ENCODE data around the gene EYA3. TPM values are rescaled to one million over a fixed set of nuclear protein-coding genes. Genes with fewer than 3 reads are reported as not detected.

EYA3 gene, protein sequence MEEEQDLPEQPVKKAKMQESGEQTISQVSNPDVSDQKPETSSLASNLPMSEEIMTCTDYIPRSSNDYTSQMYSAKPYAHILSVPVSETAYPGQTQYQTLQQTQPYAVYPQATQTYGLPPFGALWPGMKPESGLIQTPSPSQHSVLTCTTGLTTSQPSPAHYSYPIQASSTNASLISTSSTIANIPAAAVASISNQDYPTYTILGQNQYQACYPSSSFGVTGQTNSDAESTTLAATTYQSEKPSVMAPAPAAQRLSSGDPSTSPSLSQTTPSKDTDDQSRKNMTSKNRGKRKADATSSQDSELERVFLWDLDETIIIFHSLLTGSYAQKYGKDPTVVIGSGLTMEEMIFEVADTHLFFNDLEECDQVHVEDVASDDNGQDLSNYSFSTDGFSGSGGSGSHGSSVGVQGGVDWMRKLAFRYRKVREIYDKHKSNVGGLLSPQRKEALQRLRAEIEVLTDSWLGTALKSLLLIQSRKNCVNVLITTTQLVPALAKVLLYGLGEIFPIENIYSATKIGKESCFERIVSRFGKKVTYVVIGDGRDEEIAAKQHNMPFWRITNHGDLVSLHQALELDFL
- 10 to 100 TPM in 3 of 4 donors, 1 to 10 TPM in 1; 9.6 to 15.5 (median 12.6) TPM for total RNA-seq

DNA sequence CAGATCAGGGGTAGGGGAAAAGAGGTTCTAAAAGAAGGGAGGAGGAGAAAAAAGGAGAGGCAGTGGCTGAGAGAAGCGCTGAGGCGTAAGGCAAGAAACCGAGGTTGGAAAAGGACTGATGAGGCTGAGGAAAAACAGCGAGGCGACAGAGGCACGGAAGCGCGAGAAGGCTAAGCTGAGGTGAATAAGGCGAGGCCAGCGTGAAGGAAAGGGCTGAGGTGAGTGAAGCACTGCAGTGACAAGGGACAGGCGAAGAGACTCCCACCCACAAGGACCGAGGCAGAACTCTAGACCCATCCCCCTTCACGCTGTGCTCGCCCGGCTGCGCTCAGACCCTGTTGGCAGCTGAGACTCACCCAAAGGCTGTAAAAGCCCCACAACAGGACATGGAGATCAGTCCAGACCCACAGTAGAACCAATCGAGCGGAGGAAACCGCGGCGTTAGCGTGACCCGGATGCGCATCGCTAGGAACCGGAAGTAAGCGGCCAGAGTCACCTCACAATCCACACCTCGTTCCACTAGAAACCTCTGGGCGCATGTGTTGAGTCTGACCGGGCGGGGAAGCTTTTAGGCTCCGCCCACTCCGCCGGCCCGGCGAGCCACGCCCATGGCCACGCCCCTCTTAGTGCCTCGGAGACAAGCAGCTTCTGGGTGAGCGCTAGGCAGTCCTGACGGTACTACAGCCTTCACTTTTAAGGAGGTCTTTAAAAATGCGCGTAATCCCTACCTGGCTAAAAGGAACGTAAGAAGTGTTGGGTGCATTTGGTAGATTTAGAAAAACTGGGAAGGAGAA is at the start of gene EYA3:
Gene EYA3, minus strand, starts transcription at position 443 of the 794 bp plus-strand sequence. CDS start 30,584 bp downstream, outside the sequence.
- TF ChIP-seq, protein P1, sequence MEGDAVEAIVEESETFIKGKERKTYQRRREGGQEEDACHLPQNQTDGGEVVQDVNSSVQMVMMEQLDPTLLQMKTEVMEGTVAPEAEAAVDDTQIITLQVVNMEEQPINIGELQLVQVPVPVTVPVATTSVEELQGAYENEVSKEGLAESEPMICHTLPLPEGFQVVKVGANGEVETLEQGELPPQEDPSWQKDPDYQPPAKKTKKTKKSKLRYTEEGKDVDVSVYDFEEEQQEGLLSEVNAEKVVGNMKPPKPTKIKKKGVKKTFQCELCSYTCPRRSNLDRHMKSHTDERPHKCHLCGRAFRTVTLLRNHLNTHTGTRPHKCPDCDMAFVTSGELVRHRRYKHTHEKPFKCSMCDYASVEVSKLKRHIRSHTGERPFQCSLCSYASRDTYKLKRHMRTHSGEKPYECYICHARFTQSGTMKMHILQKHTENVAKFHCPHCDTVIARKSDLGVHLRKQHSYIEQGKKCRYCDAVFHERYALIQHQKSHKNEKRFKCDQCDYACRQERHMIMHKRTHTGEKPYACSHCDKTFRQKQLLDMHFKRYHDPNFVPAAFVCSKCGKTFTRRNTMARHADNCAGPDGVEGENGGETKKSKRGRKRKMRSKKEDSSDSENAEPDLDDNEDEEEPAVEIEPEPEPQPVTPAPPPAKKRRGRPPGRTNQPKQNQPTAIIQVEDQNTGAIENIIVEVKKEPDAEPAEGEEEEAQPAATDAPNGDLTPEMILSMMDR (IDR thresholded peaks at IDR 0.05; ENCODE audit: low read depth), result no peak

DNA sequence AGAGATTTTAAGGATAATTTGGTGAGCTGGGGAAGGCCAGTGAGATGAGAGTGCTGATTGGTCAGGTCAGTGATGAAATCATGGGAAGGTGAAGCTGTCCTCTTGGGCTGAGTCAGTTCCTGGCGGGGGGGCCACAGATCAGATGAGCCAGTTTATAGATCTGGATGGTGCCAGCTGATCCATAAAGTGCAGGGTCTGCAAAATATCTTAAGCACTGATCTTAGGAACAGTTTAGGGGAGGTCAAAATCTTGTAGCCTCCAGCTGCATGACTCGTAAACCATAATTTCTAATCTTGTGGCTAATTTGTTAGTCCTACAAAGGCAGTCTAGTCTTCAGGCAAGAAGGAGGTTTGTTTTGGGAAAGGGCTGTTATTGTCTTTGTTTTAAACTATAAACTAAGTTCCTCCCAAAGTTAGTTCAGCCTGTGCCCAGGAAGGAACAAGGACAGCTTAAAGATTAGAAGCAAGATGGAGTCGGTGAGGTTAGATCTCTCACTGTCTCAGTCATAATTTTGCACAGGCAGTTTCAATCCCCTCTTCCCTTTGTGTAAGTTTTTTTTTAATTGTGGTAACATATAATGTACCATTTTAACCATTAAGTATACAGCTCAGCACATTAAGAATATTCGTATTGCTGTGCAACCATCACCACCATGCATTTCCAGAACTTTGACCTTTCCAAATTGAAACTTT is 48.7 kb upstream of the EYA3 start:
- TF ChIP-seq, protein P1 (IDR thresholded peaks at IDR 0.05; ENCODE audit: low read depth), result no peak

DNA sequence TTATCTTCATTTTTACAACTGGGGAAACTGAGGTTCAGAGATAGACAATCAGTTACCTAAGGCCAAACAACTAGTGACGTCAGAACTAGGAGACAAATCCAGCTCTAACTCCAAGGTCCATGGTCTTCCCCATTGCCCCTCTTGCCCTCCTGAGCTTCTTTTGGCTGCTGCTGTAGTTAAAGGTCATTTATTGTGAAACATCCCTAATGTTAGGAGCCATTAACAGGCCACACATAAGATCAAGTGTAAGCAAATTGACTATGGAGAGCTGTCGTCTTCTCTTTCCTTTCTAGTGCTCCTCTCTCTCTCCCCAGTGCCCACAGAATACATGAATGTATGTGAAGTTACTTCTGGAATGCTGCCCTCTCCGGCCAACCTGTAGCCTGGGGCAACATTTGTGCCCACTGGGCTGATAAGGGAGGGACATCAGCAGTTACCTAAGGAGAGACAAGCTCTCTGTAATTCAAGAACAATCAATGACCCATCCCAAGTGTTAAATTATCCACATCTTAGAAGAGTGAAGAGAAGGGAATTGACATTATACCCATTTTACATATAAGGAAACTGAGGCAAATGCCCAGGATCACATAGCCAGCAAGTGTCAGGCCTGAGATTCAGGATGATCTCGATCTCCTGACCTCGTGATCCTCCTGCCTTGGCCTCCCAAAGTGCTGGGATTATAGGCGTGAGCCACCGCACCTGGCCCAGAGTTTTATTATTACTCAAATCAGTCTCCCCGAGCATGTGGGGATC is 47.9 kb upstream of the EYA3 start:
- TF ChIP-seq, protein P1 (IDR thresholded peaks at IDR 0.05; ENCODE audit: low read depth), result no peak

DNA sequence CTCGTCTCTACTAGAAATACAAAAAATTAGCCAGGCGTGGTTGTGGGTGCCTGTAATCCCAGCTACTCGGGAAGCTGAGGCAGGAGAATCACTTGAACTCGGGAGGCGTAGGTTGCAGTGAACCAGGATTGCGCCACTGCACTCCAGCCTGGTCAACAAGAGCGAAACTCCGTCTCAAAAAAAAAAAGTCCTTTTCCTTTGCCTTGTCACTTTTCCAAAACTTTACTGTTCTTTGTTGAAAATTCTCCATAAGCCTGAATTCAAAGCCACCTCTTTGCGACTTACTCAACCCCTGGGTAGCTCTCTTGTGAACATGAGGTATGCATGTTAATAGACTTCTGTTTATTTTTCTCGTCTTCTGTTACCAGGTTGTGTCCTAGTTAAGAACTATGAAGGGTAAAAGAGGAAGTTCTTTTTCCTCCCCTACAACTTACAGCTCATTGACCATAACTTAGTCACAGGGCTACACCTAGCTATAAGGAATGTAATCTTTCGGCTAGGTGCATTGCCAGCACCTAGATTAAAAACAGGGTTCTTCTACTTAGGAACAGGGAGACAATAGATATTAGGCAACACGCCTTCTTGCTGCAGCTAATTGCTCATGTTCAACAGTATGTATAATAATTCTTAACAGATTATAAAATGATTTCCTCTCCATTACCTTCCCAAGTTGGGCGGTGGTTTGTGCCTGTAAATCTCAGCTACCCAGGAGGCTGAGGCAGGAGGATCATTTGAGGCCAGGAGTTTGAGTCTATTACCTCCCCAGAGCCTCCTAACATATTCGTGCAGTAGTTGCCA is 47.2 kb upstream of the EYA3 start:
- TF ChIP-seq, protein P1 (IDR thresholded peaks at IDR 0.05; ENCODE audit: low read depth), result no peak

DNA sequence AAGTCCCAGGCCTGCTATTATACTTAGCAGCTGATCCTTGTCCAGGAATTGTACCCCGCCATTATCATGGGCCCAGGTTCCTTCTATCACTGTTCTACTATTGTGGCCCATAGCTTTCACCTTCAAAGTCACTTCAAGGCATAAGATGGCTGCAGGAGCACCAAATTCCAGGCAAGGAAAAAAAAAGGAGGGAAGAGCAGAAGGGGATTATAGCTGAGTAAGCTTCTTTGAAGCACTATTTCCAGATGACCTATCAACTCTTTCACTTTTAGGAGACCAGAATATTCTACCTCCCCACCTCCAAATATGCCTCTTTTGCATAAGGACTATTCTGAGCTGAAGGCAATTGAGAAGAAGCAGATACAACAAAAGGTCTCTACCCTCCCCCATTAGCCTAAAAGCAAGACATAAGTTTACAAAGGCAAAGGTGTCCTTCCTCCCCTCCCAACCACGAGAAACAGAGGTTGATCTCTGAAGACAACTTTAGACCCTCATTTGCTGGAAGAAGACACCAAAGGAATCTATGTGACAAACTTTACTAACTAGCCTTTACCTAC is 46.3 kb upstream of the EYA3 start:
- TF ChIP-seq, protein P1 (IDR thresholded peaks at IDR 0.05; ENCODE audit: low read depth), result no peak

Measured in subcutaneous adipose tissue (tissue), 4 donors.